Measurements from ENCODE around the gene RPL27. TPM values are rescaled to one million over a fixed set of nuclear protein-coding genes. Genes with fewer than 3 reads are reported as not detected.
"Not testable (repeated sequence)": the region's sequence is repeated elsewhere in the genome, so short reads cannot be mapped to it uniquely, and the experiment has no call there.

The RPL27 gene
- total RNA-seq, 3 donors from 2014 or later, result 459 to 804 (median 648) TPM

DNA sequence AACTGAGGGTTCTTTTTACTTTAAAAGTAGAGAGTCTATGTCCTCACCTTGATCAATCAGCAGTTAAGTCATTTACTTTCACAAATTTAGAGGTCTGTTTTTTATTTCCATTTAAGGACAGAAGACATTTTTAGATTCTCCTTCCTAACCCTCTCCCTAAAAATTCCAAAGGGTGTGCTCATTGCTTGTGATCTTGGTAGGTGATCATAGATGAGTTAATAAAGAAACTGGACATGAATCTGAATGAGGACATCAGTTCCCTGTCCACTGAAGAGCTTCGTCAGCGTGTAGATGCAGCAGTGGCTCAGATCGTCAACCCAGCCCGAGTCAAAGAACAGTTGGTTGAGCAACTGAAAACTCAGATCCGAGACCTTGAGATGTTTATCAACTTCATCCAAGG is 9.1 kb upstream of the RPL27 start:
- peaks cover 22% of the 10 kb centered on the region for H3K36me3 ChIP-seq (ENCODE audit: low read depth)
- intact Hi-C loops (cut with DNase I, micrococcal nuclease), result no loop called here
- ATAC-seq, result no peak

DNA sequence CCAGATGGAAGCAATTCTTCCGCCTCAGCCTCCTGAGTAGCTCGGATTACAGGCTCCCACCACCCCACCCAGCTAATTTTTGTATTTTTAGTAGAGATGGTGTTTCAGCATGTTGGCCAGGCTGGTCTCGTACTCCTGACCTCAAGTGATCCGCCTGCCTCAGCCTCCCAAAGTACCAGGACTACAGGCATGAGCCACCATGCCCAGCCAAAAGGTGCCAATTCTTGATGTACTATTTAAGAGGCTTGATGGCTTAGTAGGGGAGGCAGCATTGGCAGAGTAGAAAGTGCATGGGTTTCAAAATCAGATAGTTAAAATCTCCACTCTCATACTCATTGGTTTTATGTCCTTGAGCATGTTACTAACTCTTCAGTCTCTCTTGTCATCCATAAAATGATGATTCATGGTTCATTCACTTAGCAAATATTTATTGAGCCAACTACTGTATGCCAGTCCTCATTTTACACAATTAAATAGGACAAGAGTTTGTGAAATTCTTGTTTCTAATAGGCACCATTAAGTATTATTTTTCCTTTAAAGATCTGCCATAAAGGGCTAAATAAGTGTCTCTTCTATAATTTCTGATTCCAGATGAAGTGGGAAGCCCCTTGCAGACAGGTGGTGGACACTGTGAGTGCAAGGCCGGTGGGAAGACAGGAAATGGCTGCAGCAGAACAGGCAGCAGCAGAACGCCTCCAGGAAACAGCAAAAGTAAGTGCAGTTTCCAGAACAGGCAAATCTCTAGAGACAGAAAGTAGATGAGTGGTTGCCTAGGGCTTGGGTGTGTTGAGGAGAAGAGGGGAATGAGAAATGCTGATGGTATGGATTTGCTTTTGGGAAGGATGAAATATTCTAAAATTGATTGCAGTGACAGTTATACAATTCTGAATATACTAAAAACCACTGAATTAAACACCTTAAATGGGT is 8.2 kb upstream of the RPL27 start:
- DNase-seq, result no peak
- H3K36me3 ChIP-seq (ENCODE audit: low read depth), result peaks cover 22% of the 10 kb centered on the region
- H3K4me3 ChIP-seq, result no peak overlapping the region
- intact Hi-C loops (cut with DNase I, micrococcal nuclease), result no loop called here
- H3K9me3 ChIP-seq, result no peaks in the 10 kb centered on the region
- TF ChIP-seq, protein P1, sequence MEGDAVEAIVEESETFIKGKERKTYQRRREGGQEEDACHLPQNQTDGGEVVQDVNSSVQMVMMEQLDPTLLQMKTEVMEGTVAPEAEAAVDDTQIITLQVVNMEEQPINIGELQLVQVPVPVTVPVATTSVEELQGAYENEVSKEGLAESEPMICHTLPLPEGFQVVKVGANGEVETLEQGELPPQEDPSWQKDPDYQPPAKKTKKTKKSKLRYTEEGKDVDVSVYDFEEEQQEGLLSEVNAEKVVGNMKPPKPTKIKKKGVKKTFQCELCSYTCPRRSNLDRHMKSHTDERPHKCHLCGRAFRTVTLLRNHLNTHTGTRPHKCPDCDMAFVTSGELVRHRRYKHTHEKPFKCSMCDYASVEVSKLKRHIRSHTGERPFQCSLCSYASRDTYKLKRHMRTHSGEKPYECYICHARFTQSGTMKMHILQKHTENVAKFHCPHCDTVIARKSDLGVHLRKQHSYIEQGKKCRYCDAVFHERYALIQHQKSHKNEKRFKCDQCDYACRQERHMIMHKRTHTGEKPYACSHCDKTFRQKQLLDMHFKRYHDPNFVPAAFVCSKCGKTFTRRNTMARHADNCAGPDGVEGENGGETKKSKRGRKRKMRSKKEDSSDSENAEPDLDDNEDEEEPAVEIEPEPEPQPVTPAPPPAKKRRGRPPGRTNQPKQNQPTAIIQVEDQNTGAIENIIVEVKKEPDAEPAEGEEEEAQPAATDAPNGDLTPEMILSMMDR (IDR thresholded peaks at IDR 0.05), result no peak
- no peaks in the 10 kb centered on the region for H3K4me1 ChIP-seq (ENCODE audit: low read depth)
- ATAC-seq, result peak; percentile 31

More for the DNA sequence above, 9.1 kb upstream of the RPL27 start:
- no peak for DNase-seq
- Histone ChIP-seq H3K4me1 (ENCODE audit: low read depth) (no peaks in the 10 kb centered on the region), H3K4me3 (no peak overlapping the region), H3K9me3 (no peaks in the 10 kb centered on the region)
- TF ChIP-seq, protein P1 (IDR thresholded peaks at IDR 0.05), result no peak

DNA sequence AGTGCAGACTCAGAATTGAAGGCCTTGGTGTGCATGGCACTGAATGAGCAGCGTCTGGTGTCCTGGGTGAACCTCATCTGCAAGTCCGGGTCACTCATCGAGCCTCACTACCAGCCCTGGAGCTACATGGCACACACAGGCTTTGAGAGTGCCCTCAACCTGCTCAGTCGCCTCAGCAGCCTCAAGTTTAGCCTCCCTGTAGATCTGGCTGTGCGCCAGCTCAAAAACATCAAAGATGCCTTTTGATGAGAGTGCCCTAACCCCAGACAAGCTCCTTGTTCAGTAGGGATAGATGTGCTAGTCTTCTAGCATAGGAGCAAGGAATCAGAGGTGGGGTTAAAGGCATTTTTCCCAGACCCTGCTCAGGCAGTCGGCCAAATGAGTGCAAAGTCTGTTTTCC is 6.7 kb upstream of the RPL27 start:
- no peaks in the 10 kb centered on the region for H3K4me1 ChIP-seq (ENCODE audit: low read depth)
- no peaks in the 10 kb centered on the region for H3K9me3 ChIP-seq
- H3K36me3 ChIP-seq (ENCODE audit: low read depth), result peaks cover 22% of the 10 kb centered on the region
- DNase-seq (no peak), ATAC-seq (no peak)
- intact Hi-C loops (cut with DNase I, micrococcal nuclease), result no loop called here
- no peak overlapping the region for H3K4me3 ChIP-seq
- TF ChIP-seq, protein P1 (IDR thresholded peaks at IDR 0.05), result no peak

DNA sequence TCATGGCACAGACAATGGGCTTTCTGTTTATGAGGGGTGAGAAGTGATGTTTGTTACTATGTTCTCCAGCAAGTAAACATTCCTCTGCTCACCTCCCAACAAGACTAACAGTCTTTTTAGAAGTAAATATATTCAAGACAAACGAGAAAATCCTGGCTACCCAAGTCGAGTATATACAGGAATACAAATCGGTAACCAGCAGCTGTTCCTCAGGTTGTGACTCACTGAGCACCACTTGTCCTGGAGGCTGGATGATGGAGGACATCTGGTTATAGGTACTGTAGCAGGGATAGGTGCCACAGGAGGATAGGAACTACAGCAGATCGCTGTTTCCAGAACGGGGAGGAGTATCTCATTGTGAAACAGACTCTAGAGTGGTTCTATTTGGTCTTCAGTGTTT is 5.3 kb upstream of the RPL27 start:
- no peaks in the 10 kb centered on the region for H3K9me3 ChIP-seq
- no peaks in the 10 kb centered on the region for H3K4me1 ChIP-seq (ENCODE audit: low read depth)
- intact Hi-C loops (cut with DNase I, micrococcal nuclease), result no loop called here
- H3K36me3 ChIP-seq (ENCODE audit: low read depth), result peaks cover 22% of the 10 kb centered on the region
- ATAC-seq (no peak), DNase-seq (no peak)
- TF ChIP-seq, protein P1 (IDR thresholded peaks at IDR 0.05), result no peak
- H3K4me3 ChIP-seq, result no peak overlapping the region

DNA sequence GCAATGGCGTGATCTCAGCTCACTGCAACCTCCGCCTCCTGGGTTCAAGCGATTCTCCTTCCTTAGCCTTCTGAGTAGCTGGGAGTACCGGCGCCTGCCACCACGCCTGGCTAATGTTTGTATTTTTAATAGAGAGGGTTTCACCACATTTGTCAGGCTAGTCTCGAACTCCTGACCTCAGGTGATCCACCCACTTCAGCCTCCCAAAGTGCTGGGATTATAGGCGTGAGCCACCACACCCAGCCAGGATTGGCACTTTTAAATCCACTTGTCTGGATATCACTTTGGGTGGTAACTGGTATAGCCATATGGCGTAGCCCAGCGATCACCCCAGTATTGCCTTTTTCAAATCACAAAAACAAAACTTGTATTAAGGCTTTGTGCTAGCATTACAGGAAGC is 4.3 kb upstream of the RPL27 start:
- ATAC-seq; H3K9me3 ChIP-seq; intact Hi-C loops (cut with DNase I, micrococcal nuclease); DNase-seq; H3K4me1 ChIP-seq (ENCODE audit: low read depth); H3K4me3 ChIP-seq: not testable (repeated sequence)
- peaks cover 18% of the 10 kb centered on the region for H3K36me3 ChIP-seq (ENCODE audit: low read depth)

DNA sequence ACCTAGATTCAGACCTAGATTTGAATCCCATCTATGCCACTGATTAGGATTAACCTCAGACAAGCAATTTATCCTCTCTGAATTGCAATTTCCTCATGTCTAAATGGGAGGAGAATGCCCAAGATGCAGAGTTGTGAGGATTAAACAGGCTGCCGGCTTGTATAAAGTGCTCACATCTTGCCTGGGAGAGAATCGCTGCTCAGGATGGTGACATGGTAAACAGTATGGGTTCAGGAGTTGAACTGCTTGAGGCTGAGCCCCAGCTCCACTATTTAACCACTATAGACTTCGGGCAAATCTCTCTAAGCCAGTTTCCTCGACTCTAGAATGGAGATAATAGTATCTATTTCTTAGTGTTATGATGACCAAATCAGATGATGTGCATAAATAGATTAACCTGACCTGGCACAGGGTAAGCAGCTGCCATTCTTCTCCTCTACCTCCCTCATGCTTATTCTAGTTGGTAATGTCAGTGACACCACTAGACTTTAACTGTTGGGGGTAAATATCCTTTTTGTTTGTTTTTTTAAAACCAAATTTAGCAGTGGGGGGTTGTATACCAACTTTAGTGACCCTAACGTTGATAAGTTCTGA is 732 bp upstream of the RPL27 start:
- Histone ChIP-seq H3K4me3 (no peak overlapping the region), H3K36me3 (ENCODE audit: low read depth) (peaks cover 4% of the 10 kb centered on the region), H3K4me1 (ENCODE audit: low read depth) (peaks cover 15% of the 10 kb centered on the region), H3K9me3 (no peaks in the 10 kb centered on the region)
- TF ChIP-seq, protein P1 (IDR thresholded peaks at IDR 0.05), result no peak
- no peak for DNase-seq
- no peak for ATAC-seq
- intact Hi-C loops (cut with DNase I, micrococcal nuclease), result no loop called here

Measured in mucosa of descending colon (tissue), 3 donors.